ENCODE results near the gene CDR2L. TPM values are rescaled to one million over a fixed set of nuclear protein-coding genes. Genes with fewer than 3 reads are reported as not detected.

The CDR2L gene
- total RNA-seq, 4 donors from 2014 or later, result 2.0 to 5.6 (median 3.6) TPM

- in situ Hi-C loops (cut with MboI; ENCODE audit: low pct_ligation_motif_present in 1 of 4, low pct_unique_long_range_greater_than_20kb in 1 of 4, low sequenced_read_pairs in 3 of 4), result loop anchor here in 1 of 4 donors (25.0 kb wide), 1 partner anchor 227 kb away; the partner anchor contains the start of gene SUMO2
- peak; percentile 57 for DNase-seq
- WGBS, 2 donors (ENCODE audit: low coverage in 1 of 2), result 44 to 100% methylated on average over 2 to 19 of the region's 19 CpGs
- Histone ChIP-seq H3K4me1 (peaks cover 0 to 5% (median 2%) of the 10 kb centered on the region in 4 donors), H3K27me3 (no peaks in the 10 kb centered on the region), H3K4me3 (no peak overlapping the region), H3K9me3 (no peaks in the 10 kb centered on the region), H3K36me3 (no peaks in the 10 kb centered on the region), H3K27ac (no peak overlapping the region)
- intact Hi-C loops (cut with DNase I; ENCODE audit: low total_unique reads), result loop anchor here (10.0 kb wide), 1 partner anchor 54 kb away; the partner anchor contains the start of gene MRPL58
- no peak for TF ChIP-seq POLR2AphosphoS5 (IDR thresholded peaks at IDR 0.05)
- TF ChIP-seq, protein P1, sequence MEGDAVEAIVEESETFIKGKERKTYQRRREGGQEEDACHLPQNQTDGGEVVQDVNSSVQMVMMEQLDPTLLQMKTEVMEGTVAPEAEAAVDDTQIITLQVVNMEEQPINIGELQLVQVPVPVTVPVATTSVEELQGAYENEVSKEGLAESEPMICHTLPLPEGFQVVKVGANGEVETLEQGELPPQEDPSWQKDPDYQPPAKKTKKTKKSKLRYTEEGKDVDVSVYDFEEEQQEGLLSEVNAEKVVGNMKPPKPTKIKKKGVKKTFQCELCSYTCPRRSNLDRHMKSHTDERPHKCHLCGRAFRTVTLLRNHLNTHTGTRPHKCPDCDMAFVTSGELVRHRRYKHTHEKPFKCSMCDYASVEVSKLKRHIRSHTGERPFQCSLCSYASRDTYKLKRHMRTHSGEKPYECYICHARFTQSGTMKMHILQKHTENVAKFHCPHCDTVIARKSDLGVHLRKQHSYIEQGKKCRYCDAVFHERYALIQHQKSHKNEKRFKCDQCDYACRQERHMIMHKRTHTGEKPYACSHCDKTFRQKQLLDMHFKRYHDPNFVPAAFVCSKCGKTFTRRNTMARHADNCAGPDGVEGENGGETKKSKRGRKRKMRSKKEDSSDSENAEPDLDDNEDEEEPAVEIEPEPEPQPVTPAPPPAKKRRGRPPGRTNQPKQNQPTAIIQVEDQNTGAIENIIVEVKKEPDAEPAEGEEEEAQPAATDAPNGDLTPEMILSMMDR (IDR thresholded peaks at IDR 0.05), result peak in 2 of 5 experiments; percentile 50 to 69
These were observed 26.7 kb upstream of the CDR2L start for GRCh38 chr17:74960570-74961342.

- H3K4me1 ChIP-seq, result peaks cover 0 to 5% (median 2%) of the 10 kb centered on the region in 4 donors
- intact Hi-C loops (cut with DNase I; ENCODE audit: low total_unique reads) (loop anchor here (10.0 kb wide), 1 partner anchor 53 kb away; the partner anchor contains the start of gene MRPL58), in situ Hi-C loops (cut with MboI; ENCODE audit: low pct_ligation_motif_present in 1 of 4, low pct_unique_long_range_greater_than_20kb in 1 of 4, low sequenced_read_pairs in 3 of 4) (loop anchor here in 1 of 4 donors (25.0 kb wide), 1 partner anchor 225 kb away; the partner anchor contains the start of gene SUMO2)
- H3K36me3 ChIP-seq, result no peaks in the 10 kb centered on the region
- WGBS, 2 donors (ENCODE audit: low coverage in 1 of 2), result 42% methylated on average over 22 of the region's 23 CpGs; no CpG with 5 or more reads in 1 of the 2 donors
- no peaks in the 10 kb centered on the region for H3K9me3 ChIP-seq
- no peak overlapping the region for H3K4me3 ChIP-seq
- H3K27me3 ChIP-seq, result no peaks in the 10 kb centered on the region
- DNase-seq, result peak; percentile 93
- H3K27ac ChIP-seq, result no peak overlapping the region
- TF ChIP-seq, protein P1 (IDR thresholded peaks at IDR 0.05), result peak; percentile 75 to 87 (median 81)
- no peak for TF ChIP-seq EP300 (IDR thresholded peaks at IDR 0.05; ENCODE audit: low read depth)
These were observed 25.6 kb upstream of the CDR2L start for GRCh38 chr17:74961657-74962350.

GRCh38 chr17:74962622-74963394 is 24.6 kb upstream of the CDR2L start:
- Histone ChIP-seq H3K27ac (no peak overlapping the region), H3K27me3 (no peaks in the 10 kb centered on the region), H3K4me3 (no peak overlapping the region), H3K36me3 (no peaks in the 10 kb centered on the region), H3K4me1 (peaks cover 0 to 5% (median 2%) of the 10 kb centered on the region in 4 donors), H3K9me3 (no peaks in the 10 kb centered on the region)
- 88% methylated on average over 13 of the region's 18 CpGs; no CpG with 5 or more reads in 1 of the 2 donors for WGBS, 2 donors (ENCODE audit: low coverage in 1 of 2)
- intact Hi-C loops (cut with DNase I; ENCODE audit: low total_unique reads), result loop anchor here (10.0 kb wide), 1 partner anchor 52 kb away; the partner anchor contains the start of gene MRPL58
- no peak for DNase-seq
- TF ChIP-seq EP300 (IDR thresholded peaks at IDR 0.05; ENCODE audit: low read depth), result no peak
- no peak for TF ChIP-seq POLR2AphosphoS5 (IDR thresholded peaks at IDR 0.05)
- no peak for TF ChIP-seq POLR2A (IDR thresholded peaks at IDR 0.05)
- TF ChIP-seq, protein P1 (IDR thresholded peaks at IDR 0.05), result no peak
- in situ Hi-C loops (cut with MboI; ENCODE audit: low pct_ligation_motif_present in 1 of 4, low pct_unique_long_range_greater_than_20kb in 1 of 4, low sequenced_read_pairs in 3 of 4), result loop anchor here in 1 of 4 donors (25.0 kb wide), 1 partner anchor 224 kb away; the partner anchor contains the start of gene SUMO2
